ENCODE measurements around the gene FSTL4. TPM values are rescaled to one million over a fixed set of nuclear protein-coding genes. Genes with fewer than 3 reads are reported as not detected.

Gene FSTL4
- total and polyA plus RNA-seq, 4 donors: 0.02 to 0.18 TPM; not detected in 2

DNA sequence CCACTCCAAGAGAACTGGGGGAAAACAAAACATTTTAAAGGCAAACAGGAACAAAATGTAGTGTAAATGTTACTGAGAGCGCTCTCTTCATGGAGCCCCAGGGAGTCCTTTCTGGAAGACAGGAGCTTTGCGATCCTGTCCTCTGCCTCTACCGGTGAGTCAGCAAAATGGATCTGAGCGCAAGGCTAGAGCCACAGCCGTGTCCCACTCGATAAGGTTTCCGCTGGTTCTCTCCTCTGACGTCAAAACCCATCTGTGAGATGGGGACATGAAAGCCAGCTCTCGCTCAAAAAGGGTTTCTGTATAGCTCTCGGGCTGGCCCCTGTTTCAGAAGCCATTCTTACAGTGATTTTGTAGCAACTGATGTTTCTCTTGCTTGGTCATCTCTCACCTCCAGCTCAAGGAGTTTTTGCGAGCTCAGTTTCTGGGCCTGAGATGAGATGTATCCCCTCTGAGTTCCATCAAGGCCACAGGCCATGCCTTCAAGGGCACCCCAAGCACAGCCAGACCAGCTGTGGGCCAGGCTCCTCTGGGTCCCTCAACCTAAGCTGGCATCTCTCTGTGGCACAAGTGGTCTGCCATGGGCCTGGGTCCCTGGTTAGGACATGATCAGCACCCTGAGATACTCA lies 101.6 kb downstream of the FSTL4 start:
- no peak overlapping the region for H3K27ac ChIP-seq (ENCODE audit: low read depth in 1 of 2, low read length in 2 of 2)
- no peak overlapping the region for H3K4me3 ChIP-seq (ENCODE audit: low read depth in 1 of 3, low read length in 3 of 3)
- peaks cover 0 to 13% (median 5%) of the 10 kb centered on the region in 4 donors for H3K4me1 ChIP-seq (ENCODE audit: control insufficient read depth in 4 of 4, insufficient read depth in 4 of 4, low read length in 3 of 4)
- no peaks in the 10 kb centered on the region for H3K36me3 ChIP-seq (ENCODE audit: control insufficient read depth in 4 of 4, insufficient read depth in 3 of 4, low read depth in 1 of 4, low read length in 3 of 4)
- H3K27me3 ChIP-seq (ENCODE audit: control insufficient read depth in 4 of 4, insufficient read depth in 4 of 4, low read length in 3 of 4): no peaks in the 10 kb centered on the region
- H3K9me3 ChIP-seq (ENCODE audit: control insufficient read depth in 4 of 4, low read length in 3 of 4): no peaks in the 10 kb centered on the region
- no peak overlapping the region for H3K9ac ChIP-seq (ENCODE audit: low read depth in 1 of 2, low read length in 2 of 2)
- DNase-seq (ENCODE audit: low spot score): no peak
- no peak for TF ChIP-seq EGR1 (IDR thresholded peaks at IDR 0.05; ENCODE audit: low read depth in 2 of 2)
- 97% methylated on average over 11 of the region's 11 CpGs for WGBS

DNA sequence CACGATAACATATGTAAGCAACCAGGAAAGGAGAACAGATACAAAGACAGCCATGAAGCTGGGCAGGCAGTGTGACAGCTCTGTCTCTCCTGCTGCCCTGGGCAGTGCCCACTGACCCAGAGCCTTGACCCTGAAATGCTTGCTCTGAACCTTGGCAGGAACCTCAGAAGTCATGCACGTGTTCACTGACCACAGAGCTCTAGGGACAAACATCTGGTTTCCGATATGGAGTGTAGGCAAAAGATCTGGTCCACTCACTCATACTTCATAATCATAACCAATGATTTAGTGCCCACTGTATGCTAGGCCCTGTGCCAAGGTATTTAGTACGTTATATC lies 102.6 kb downstream of the FSTL4 start:
- H3K27ac ChIP-seq (ENCODE audit: low read depth in 1 of 2, low read length in 2 of 2): peak overlapping the region in 1 of 2 donors; percentile 26

DNA sequence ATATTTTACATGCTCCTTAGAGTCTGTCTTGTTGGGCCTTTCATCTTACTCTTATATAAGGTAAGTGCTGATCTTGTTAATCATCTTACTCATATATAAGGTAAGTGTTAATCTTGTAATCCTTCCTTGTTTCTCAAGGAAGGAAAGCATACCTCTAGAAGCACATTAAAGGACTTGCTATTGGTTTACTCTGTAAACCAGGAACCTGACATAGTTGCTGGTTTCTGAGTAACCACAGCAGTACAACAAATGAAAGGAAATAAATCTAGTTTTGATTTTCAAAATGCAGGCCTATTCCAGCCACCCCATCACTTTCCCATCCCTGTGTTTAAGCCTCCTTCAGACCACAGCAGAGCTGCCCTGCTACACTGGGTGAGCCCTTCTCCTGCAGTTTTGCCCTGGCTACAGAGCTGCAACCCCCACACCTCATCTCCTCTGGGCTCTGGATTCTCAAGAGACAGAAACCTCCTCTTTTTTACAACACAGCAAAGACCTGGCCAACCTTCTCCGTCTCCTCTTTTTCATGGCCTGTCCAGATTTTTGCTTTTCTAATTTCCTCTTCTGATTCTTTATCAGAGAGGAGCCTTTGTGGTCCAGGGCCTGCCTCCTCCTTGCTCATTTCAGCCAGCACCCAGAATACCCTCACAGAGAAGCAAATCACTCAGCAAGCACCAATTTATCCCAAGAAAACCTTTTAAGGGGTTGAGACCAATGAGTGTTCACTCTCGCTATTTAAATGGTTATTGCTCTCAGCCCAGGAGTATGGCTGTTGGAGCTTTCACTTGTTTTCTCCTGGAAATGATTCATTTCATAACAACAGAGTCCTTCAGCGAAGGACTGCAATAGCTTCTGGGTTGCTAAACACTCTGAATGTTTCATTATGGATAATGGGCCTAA lies 103.2 kb downstream of the FSTL4 start:
- TF ChIP-seq, protein P1, sequence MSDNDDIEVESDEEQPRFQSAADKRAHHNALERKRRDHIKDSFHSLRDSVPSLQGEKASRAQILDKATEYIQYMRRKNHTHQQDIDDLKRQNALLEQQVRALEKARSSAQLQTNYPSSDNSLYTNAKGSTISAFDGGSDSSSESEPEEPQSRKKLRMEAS (IDR thresholded peaks at IDR 0.05): no peak
- TF ChIP-seq, protein P2, sequence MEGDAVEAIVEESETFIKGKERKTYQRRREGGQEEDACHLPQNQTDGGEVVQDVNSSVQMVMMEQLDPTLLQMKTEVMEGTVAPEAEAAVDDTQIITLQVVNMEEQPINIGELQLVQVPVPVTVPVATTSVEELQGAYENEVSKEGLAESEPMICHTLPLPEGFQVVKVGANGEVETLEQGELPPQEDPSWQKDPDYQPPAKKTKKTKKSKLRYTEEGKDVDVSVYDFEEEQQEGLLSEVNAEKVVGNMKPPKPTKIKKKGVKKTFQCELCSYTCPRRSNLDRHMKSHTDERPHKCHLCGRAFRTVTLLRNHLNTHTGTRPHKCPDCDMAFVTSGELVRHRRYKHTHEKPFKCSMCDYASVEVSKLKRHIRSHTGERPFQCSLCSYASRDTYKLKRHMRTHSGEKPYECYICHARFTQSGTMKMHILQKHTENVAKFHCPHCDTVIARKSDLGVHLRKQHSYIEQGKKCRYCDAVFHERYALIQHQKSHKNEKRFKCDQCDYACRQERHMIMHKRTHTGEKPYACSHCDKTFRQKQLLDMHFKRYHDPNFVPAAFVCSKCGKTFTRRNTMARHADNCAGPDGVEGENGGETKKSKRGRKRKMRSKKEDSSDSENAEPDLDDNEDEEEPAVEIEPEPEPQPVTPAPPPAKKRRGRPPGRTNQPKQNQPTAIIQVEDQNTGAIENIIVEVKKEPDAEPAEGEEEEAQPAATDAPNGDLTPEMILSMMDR (IDR thresholded peaks at IDR 0.05; ENCODE audit: low read depth, low read length, missing input control): no peak
- TF ChIP-seq GABPA (IDR thresholded peaks at IDR 0.05 in 1 of 2, conservative IDR thresholded peaks at IDR 0.05 in 1 of 2) (no peak), RXRA (IDR thresholded peaks at IDR 0.05) (no peak), FOXA1 (IDR thresholded peaks at IDR 0.05) (no peak), FOXA2 (IDR thresholded peaks at IDR 0.05) (no peak), JUND (IDR thresholded peaks at IDR 0.05) (no peak)
- TF ChIP-seq, protein P3, sequence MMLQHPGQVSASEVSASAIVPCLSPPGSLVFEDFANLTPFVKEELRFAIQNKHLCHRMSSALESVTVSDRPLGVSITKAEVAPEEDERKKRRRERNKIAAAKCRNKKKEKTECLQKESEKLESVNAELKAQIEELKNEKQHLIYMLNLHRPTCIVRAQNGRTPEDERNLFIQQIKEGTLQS (IDR thresholded peaks at IDR 0.05): no peak
- TF ChIP-seq, protein P4, sequence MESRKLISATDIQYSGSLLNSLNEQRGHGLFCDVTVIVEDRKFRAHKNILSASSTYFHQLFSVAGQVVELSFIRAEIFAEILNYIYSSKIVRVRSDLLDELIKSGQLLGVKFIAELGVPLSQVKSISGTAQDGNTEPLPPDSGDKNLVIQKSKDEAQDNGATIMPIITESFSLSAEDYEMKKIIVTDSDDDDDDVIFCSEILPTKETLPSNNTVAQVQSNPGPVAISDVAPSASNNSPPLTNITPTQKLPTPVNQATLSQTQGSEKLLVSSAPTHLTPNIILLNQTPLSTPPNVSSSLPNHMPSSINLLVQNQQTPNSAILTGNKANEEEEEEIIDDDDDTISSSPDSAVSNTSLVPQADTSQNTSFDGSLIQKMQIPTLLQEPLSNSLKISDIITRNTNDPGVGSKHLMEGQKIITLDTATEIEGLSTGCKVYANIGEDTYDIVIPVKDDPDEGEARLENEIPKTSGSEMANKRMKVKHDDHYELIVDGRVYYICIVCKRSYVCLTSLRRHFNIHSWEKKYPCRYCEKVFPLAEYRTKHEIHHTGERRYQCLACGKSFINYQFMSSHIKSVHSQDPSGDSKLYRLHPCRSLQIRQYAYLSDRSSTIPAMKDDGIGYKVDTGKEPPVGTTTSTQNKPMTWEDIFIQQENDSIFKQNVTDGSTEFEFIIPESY (IDR thresholded peaks at IDR 0.05): no peak
- DNase-seq (ENCODE audit: low spot score): peak; percentile 8

More for the DNA sequence above, 102.6 kb downstream of the FSTL4 start:
- no peaks in the 10 kb centered on the region for H3K36me3 ChIP-seq (ENCODE audit: control insufficient read depth in 4 of 4, insufficient read depth in 3 of 4, low read depth in 1 of 4, low read length in 3 of 4)
- no peak for DNase-seq (ENCODE audit: low spot score)
- no peak overlapping the region for H3K9ac ChIP-seq (ENCODE audit: low read depth in 1 of 2, low read length in 2 of 2)
- peaks cover 0 to 13% (median 5%) of the 10 kb centered on the region in 4 donors for H3K4me1 ChIP-seq (ENCODE audit: control insufficient read depth in 4 of 4, insufficient read depth in 4 of 4, low read length in 3 of 4)
- 59% methylated on average over 4 of the region's 4 CpGs for WGBS
- H3K4me3 ChIP-seq (ENCODE audit: low read depth in 1 of 3, low read length in 3 of 3): no peak overlapping the region
- TF ChIP-seq NR2F2 (IDR thresholded peaks at IDR 0.05) (peak; percentile 12), RXRA (IDR thresholded peaks at IDR 0.05) (peak; percentile 67 to 77), GABPA (IDR thresholded peaks at IDR 0.05 in 1 of 2, conservative IDR thresholded peaks at IDR 0.05 in 1 of 2) (no peak), SP1 (IDR thresholded peaks at IDR 0.05) (peak; percentile 30), HNF4A (conservative IDR thresholded peaks at IDR 0.05) (peak; percentile 33 to 62)
- no peaks in the 10 kb centered on the region for H3K9me3 ChIP-seq (ENCODE audit: control insufficient read depth in 4 of 4, low read length in 3 of 4)
- H3K27me3 ChIP-seq (ENCODE audit: control insufficient read depth in 4 of 4, insufficient read depth in 4 of 4, low read length in 3 of 4): no peaks in the 10 kb centered on the region

More for the DNA sequence above, 103.2 kb downstream of the FSTL4 start:
- Histone ChIP-seq H3K4me3 (ENCODE audit: low read depth in 1 of 3, low read length in 3 of 3) (no peak overlapping the region), H3K27me3 (ENCODE audit: control insufficient read depth in 4 of 4, insufficient read depth in 4 of 4, low read length in 3 of 4) (no peaks in the 10 kb centered on the region), H3K9ac (ENCODE audit: low read depth in 1 of 2, low read length in 2 of 2) (no peak overlapping the region), H3K4me1 (ENCODE audit: control insufficient read depth in 4 of 4, insufficient read depth in 4 of 4, low read length in 3 of 4) (peaks cover 0 to 13% (median 5%) of the 10 kb centered on the region in 4 donors), H3K9me3 (ENCODE audit: control insufficient read depth in 4 of 4, low read length in 3 of 4) (no peaks in the 10 kb centered on the region), H3K27ac (ENCODE audit: low read depth in 1 of 2, low read length in 2 of 2) (peak overlapping the region in 1 of 2 donors; percentile 26), H3K36me3 (ENCODE audit: control insufficient read depth in 4 of 4, insufficient read depth in 3 of 4, low read depth in 1 of 4, low read length in 3 of 4) (no peaks in the 10 kb centered on the region)
- 85% methylated on average over 3 of the region's 3 CpGs for WGBS

Measured in liver (tissue), 9 donors.